SHP77 (cell line): ENCODE data around the gene PAPSS2.
"Not testable (repeated sequence)": the region's sequence is repeated elsewhere in the genome, so short reads cannot be mapped to it uniquely, and the experiment has no call there.

Source experiments
- DNase-seq, 2 experiments: peaks; one replicate each; lab custom pipeline; 2025; lab: John Stamatoyannopoulos, UW

Gene PAPSS2

GRCh38 chr10:87705339-87705738 lies 45.7 kb downstream of the PAPSS2 start:
- DNase-seq, result no peak

DNA sequence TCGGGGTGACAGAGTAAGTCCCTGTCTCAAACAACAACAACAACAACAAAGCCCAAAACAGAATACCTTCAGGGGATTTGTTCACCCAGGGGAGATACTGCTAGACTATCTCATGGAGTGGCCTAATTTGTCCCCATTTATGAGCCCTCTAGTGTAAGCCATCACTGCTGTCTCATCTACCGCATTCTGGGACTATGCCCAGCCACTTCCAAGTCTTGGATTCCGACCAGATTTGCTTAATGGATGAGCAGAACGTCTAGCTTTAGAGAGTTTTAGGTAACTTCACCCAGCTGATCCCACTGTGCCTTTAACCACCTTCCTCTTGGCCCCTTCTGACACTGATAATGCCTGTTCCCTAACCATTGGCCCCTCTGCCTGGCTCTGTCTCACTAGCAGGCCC lies 47.1 kb downstream of the PAPSS2 start:
- DNase-seq, result no peak

DNA sequence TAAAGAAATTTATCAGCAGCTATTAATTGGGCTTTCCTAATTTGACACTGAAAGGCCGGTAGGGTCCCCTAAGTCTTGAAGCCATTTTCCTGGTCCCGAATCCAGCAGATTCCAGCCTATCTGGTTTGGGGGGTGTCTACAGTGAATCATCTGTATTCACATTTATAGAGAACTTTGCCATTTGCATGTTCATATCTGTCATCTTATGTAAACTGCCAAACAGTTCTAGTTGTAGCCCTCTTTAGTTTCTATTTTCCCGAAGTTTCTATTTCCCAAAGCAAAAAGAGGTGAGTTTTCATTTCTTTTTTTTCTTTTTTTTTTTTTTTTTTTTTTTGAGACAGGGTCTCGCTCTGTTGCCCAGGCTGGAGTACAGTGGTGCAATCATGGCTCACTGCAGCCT lies 47.6 kb downstream of the PAPSS2 start:
- no peak for DNase-seq

GRCh38 chr10:87712913-87713616 lies 53.4 kb downstream of the PAPSS2 start:
- no peak for DNase-seq

DNA sequence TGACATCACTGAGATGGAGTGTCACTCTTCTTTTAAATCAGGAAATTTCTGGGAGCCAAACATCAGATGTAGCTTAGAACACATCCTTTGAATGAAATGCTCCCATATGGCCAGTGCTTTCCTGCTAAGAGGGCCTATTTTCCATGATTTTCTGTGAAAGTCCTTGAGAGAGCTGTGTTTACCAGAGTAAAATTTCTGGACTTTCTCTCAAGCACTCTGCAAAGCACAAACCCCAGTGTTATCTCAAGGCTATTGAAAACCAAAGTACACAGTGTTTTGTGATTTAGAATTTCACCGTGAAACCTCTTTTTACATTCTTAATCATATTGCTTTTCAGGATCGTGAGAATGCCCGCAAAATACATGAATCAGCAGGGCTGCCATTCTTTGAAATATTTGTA lies 54.0 kb downstream of the PAPSS2 start:
- DNase-seq, result no peak

DNA sequence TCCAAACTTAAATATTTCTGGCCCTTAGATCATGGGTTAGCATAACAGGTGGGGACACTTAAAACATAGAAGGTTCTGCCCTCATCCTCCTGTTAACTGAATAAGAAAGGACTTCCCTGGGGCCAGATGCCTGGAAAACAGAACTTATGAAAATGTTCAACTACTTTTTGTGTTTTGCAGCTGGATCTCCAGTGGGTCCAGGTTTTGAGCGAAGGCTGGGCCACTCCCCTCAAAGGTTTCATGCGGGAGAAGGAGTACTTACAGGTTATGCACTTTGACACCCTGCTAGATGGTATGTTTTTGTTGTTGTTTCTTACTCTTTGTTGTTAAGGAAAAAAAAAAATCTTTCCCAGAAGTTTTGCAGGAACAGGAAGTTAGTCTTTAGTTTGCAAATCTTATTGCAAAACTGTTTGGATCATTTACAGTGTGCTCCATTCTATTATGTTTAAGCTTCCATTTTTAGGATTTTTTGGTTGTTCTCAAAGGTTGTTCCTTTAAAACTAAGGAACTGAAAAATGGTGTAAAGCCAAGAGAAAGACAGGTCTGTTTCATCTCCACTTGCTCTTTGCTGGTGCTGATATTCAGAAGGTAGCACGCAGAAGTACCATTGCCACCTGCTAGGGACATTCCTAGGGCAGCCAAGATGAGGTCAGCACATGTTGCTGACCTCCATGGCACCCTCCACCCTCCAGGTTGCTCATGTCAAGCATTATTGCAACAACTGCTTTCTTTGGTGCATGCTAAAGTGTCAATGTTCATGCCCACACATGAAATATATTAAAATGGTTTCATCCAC lies 56.1 kb downstream of the PAPSS2 start:
- DNase-seq, result no peak

GRCh38 chr10:87716348-87716670 lies 56.6 kb downstream of the PAPSS2 start:
- DNase-seq, result no peak

DNA sequence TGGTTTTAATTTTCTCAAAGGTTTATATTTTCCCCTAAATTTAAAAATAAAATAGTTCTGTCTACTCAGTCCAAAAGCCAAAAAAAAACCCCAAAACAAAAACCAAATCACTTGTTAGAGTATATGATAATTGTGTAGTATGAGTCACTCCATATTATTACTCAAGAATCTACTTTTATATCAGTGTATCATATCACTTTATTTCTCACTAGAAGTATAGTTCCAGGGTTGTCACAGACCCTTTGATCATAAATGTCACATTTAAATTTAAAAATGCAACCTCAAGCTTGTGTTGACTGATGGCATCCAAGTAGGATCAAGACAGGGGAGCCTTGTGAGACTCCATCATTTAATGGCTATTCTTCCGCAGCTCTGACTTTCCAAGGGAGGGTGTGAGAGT lies 61.0 kb downstream of the PAPSS2 start:
- DNase-seq, result no peak

- DNase-seq, result no peak
These were observed 62.1 kb downstream of the PAPSS2 start for GRCh38 chr10:87721781-87722180.

DNA sequence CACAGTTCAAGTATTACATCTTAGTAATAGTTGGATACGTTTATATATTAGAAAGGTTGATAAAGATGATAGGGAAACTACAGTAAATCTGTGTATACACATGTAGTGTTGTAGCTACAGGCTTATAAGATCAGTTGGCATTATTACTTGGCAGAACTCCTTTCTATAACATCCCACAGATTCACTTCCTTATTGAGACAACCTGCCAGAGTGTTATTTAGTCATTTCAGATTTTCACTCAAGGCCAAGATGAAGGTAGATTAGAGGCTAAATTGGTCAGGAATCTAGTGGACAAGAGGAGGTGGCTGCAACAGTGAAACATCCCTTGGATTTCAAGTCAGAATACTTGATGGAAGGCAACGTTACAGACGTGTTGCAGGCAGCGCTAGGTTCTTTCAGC lies 63.0 kb downstream of the PAPSS2 start:
- no peak for DNase-seq

GRCh38 chr10:87723500-87723899 lies 63.8 kb downstream of the PAPSS2 start:
- DNase-seq, result no peak

DNA sequence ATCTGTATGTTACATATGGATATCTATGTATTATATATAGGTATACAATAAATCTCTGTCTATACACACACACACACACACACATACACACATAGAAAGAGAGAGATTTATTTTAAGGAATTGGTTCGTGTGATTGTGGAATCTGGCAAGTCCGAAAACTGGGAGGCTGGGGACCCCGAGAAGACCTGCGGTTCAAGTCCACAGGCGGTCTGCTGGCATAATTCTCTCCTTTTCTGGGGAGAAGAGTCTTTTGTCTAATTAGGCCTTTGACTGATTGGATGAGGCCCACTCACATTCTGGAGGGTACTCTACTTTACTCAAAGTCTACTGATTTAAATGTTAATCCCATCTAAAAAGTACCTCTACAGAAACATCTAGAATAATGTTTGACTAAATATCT lies 65.1 kb downstream of the PAPSS2 start:
- no peak for DNase-seq

DNA sequence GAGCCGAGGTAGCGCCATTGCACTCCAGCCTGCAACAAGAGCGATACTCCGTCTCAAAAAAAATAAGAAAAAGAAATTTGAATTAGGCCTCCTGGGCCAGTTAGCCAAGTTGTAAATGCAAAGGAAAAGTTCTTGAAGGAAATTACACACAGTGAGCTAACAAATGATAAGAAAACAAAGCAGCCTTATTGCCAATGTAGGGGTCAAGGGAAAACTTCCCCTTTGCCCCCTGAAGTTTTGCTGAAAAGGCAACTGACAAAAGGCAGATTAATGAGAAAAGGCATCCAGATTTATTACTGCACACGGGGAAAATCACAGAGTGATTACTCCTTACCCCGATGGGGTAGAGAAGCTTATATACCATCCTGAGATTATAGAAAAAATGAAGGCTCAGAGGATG lies 70.3 kb downstream of the PAPSS2 start:
- DNase-seq, result no peak

- no peak for DNase-seq
These were observed 73.4 kb downstream of the PAPSS2 start for GRCh38 chr10:87733081-87733480.

DNA sequence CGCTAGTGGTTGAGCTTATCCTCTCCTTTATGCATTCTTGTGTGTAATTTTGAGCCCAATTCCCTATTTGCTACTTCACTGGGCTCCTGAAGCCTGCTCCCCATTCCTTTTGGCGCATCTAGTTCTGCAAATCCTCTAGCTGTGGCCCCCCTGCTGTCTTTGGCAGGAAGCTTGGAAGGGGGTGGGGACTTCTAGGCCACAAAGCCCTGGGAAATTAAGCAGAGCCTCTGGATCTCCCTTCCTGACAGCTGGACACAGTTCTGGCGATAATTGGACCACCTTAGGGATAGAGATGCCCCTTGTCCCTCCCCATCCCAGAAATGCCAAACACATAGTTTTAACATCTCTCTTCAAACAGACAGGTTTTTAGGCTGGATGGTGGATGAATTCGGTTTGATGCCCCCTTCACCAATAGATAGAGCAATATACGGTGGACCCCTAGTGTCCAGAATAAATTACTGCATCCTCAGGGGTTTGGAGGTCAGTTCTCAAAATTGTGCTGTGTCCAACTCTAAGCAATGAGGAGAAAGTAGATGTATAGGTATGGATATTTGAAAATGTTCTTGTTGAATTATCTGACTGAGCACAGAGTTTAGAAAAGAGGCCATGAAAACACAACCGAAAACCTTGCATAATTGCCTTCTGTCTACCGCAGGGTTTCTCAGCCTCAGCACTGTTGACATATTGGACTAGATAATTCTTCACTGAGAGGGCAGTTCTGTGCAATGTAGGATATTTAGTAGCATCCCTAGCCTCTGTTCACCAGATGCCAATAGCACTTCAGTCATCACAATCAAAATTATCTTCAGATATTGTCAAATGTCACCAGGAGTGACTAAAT lies 75.5 kb downstream of the PAPSS2 start:
- DNase-seq, result no peak

GRCh38 chr10:87738253-87738652 lies 78.6 kb downstream of the PAPSS2 start:
- DNase-seq, result not testable (repeated sequence)

- no peak for DNase-seq
These were observed 80.0 kb downstream of the PAPSS2 start for GRCh38 chr10:87739703-87740102.

- DNase-seq, result no peak
These were observed 80.6 kb downstream of the PAPSS2 start for GRCh38 chr10:87740254-87740655.

GRCh38 chr10:87742992-87743610 lies 83.4 kb downstream of the PAPSS2 start:
- DNase-seq, result not testable (repeated sequence)

DNA sequence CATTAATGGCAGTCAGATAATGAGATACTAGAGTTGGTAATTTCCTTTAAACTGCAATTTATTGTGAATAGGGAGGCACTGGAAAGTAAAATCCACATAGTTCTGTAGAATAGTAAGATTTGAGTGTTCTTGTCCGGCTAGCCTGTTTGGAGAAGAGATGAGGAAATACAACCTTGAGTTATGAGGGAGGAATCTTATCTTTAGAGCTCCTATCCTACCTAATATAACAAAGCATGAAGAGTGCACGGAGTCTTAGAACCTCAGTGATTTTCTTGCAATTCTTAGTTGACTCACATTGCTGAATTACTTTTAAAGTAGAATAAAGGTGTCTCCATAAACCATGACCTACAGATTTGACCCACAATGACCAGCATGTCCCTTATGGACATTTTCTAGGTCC lies 84.9 kb downstream of the PAPSS2 start:
- DNase-seq, result no peak

GRCh38 chr10:87746911-87747310 lies 87.2 kb downstream of the PAPSS2 start:
- DNase-seq, result no peak

GRCh38 chr10:87748244-87748643 lies 88.6 kb downstream of the PAPSS2 start:
- not testable (repeated sequence) for DNase-seq
